SHP77 (cell line): Measurements from ENCODE around the gene NOTCH4.
A peak's percentile ranks its signal among the peaks of the same experiment; 100 is the strongest.
"Not testable (repeated sequence)": the region's sequence is repeated elsewhere in the genome, so short reads cannot be mapped to it uniquely, and the experiment has no call there.

ENCODE experiments used
- DNase-seq, 2 experiments: peaks; one replicate each; lab custom pipeline; 2025; lab: John Stamatoyannopoulos, UW

NOTCH4 gene

DNA sequence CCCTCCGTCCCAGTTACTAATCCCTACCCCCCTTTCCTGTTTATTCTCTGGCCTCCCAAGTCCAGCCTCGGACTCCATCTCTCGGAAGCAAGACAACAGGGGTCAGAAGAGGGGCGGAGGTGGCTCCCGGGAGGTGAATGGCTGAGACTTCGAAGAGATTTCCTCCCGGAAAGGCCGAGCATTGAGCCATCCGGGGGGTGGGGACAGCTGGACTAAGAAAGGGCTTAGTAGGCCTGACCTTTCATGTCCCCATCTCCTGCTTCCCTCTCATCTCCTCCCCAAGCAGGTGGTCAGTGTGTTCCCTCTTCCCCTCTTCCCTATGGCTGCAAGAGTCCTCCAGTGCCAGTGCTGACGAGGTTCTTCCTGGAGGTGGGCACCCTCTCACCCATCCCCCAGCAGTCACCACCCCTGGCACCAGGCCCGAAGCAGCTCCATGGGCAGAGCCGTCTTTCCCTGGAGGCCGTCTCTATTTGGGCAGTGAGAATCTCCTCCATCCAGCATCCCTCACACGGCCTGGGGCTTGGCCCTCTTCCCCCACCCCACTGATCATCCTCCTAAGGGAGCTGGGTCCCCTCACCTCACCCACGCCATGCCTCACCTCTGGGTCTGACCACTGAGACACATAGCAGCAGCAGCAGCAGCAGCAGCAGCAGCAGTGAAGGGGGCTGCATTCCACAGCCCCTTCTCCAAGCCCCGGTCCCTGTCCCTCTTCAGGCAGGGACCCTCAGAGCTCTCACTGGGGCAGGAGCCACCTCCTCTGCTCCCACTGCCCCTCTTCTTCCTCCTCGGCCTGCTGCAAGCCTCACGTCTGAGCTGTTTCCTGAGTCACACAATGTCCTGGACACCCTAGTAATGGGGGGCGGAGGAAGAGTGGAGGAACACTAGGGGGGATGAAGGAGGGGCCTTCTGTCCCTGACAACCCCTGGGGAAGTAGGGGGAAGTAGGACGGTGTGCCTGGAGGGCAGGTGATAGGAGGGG lies at the start of gene NOTCH4:
NOTCH4 (minus strand) TSS at position 810 of the 978 bp plus-strand sequence; CDS start at position 671, 139 bp downstream.
- DNase-seq: no peak

DNA sequence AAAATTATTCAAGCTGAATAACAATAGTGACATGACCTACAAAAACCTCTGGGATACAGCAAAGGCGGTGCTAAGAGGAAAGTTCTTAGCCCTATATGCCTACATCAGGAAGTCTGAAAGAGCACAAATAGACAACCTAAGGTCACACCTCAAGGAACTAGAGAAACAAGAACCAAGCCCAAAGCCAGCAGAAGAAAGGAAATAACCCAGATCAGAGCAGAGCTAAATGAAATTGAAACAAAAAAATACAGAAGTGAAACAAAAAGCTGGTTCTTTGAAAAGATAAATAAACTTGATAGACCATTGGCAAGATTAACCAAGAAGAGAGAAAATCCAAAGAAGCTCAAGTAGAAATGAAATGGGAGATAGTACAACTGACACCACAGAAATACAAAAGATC lies 47.6 kb upstream of the NOTCH4 start:
- DNase-seq: no peak

DNA sequence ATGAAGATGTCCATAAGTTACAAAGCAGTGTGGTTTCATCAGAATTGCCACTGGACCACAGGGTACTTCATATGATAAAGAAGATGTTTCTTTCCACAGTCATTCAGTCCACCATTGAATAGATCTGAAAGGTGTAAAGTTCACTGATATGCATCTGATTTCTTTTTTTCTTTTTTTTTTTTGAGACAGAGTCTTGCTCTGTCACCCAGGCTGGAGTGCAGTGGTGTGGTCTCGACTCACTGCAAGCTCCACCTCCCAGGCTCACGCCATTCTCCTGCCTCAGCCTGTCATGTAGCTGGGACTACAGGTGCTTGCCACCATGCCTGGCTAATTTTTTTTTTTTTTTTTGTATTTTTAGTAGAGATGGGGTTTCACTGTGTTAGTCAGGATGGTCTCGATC lies 44.6 kb upstream of the NOTCH4 start:
- not testable (repeated sequence) for DNase-seq

GRCh38 chr6:32267035-32267434 lies 43.2 kb upstream of the NOTCH4 start:
- no peak for DNase-seq

DNA sequence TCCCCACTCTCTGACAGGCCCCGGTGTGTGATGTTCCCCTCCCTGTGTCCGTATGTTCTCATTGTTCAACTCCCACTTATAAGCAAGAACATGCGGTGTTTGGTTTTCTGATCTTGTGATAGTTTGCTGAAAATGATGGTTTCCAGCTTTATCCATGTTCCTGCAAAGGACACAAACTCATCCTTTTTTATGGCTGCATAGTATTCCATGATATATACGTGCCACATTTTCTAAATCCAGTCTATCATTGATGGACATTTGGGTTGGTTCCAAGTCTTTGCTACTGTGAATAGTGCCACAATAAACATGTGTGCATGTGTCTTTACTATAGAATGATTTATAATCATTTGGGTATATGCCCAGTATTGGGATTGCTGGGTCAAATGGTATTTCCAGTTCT lies 33.4 kb upstream of the NOTCH4 start:
- DNase-seq: not testable (repeated sequence)

- DNase-seq: no peak
These were observed 31.6 kb upstream of the NOTCH4 start for GRCh38 chr6:32255199-32256153.

DNA sequence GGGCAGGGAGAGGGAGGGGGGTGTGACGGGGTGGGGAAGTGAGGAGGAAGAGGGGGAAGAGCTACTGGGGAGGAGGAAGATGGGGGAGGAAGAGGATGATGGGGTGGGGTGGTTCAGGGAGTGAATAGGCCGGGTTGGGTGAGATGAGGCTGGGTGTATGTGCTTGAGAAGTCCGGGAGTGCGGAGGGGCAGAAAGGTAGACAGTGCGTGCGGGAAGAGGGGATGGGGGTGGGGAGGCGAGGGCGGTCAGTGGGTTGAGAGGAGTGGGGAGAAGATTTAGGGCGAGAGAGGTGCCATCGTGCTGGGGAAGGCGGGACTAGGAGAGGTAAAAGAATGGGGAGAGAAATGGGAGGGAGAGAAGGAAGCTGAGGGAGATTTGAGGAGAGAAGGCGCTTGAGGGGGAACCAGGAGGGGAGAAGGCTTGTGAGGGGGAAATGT lies 30.9 kb upstream of the NOTCH4 start:
- DNase-seq: no peak

DNA sequence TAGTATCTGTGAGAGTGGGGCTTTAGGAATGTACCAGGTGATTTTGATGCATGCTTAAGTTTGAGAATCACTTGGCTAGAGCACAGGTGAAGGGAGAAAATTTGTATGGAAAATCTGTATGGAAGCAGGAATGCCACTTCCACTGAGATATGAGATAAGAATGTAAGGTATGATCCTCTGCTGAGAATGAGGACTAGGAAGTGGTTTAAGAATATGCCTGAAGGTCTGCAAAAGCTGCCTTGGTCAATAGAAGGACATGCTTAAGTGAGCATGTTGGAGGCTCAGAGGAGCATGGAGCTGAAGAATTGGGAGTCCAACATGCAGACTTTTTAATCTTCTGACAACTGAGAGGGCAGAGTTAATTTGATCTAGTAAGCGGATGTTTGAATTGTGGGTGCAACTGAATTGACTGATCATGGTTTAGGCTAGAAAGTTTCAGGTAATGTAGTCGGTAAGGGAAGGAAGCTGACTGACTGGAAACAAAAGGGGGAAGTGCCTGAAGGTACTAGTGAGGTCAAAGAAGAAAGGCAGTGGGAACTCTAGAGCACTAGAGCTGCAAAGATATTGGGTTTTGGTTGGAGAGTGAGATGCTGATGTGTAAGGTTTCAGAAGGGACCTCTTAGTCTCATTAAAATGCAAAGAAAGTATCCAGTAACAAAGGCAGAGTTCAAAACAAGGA lies 28.6 kb upstream of the NOTCH4 start:
- no peak for DNase-seq

DNA sequence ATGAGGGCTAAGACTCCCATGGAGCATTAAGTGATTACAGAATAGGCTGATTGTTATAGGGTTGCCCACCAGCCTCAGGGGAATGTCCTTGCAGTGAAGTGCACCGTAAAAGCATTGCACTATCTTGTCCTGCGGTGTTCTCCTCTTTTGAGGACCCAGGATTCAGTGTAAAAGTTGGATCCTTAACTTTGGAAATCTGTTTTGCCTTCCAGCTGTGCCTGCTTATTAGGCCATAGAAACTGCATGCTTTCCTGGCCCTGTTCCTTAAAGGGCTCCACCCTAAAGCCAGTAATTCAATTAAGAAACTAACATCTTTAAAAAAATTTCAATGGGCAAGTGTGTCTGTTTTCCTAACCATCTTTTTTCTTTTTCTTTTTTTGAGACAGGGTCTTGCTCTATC lies 25.4 kb upstream of the NOTCH4 start:
- no peak for DNase-seq

GRCh38 chr6:32247401-32247800 lies 23.5 kb upstream of the NOTCH4 start:
- no peak for DNase-seq

DNA sequence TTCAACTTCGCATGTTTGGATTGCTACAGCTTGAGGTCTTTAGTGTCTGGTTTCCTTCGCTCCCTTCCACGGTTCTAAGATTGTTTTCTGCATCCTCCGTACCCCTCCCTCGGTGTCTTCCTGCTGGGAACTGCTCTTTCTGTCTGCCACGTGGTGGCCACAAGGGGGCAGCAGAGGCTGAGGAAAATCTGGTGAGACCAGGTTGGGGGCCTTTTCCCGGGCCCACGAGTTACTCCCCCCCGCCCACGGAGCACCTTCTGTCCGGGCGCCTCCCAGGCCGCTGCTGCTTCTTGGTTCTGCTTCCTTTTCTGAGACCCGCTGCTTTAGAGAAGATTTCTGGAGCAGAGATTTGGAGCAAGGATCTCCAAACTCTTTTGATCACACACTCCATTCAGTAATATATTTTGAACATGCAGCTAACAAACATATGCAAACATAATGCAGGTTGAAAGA lies 21.1 kb upstream of the NOTCH4 start:
- peak; percentile 2 to 49 for DNase-seq

- DNase-seq: no peak
These were observed 20.4 kb upstream of the NOTCH4 start for GRCh38 chr6:32244270-32244669.

GRCh38 chr6:32242318-32242813 lies 18.5 kb upstream of the NOTCH4 start:
- DNase-seq: not testable (repeated sequence)

- DNase-seq: no peak
These were observed 16.8 kb upstream of the NOTCH4 start for GRCh38 chr6:32240686-32241085.

DNA sequence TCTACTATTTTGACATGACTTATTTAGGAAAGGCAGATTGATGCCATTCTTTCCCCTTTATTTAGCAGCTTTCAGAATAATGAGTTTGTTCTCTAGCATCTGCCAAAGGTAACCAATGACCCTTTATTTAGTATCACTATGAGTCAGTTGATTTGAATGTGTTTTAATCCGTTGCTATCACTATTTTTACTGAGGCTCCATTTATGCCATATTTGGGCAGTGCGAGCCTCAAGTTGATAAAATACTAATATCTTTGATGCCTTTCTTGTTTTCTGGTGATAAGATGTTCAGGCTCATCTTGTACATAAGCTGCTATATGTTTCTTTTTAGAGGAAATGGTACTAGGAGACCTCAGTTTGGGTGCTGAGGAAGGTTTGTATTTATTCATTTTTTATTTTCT lies 15.6 kb upstream of the NOTCH4 start:
- no peak for DNase-seq

GRCh38 chr6:32234934-32235333 lies 11.1 kb upstream of the NOTCH4 start:
- no peak for DNase-seq

DNA sequence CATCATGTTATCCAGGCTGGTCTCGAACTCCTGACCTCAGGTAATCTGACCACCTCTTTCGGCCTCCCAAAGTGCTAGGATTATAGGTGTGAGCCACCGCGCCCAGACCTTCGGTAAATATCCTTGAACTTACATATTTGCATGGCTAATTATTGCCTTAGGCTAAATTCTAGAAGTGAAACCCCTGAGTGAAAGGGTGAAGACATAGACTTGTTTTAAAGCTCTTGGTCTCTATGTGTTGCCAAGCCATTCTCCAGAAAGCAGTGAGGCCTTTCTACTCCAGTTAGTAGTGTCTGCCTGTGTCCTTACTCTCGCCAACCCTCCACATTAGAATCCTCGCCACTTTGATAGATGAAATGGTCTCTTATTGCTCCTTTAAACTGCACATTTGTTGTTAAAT lies 2.6 kb upstream of the NOTCH4 start:
- no peak for DNase-seq

DNA sequence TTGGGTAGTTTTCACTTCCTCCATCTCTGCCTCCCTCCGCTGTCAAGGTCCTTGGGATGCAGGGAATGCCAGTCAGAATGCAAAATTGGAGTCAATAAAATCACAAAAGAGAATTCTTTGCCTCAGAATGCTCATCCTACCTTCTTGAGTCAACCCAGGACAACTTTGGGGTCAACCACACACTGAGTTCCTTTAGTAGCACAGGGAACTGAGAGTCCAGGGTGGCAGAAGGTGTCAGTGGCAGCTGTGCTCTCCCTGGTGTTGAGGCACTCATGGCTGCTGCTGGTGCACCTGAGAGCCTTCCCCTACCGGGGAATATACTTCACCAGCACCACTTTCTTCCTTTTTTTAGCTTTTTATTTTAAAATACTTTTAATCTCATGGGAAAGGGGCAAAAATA lies 829 bp upstream of the NOTCH4 start:
- DNase-seq: no peak

DNA sequence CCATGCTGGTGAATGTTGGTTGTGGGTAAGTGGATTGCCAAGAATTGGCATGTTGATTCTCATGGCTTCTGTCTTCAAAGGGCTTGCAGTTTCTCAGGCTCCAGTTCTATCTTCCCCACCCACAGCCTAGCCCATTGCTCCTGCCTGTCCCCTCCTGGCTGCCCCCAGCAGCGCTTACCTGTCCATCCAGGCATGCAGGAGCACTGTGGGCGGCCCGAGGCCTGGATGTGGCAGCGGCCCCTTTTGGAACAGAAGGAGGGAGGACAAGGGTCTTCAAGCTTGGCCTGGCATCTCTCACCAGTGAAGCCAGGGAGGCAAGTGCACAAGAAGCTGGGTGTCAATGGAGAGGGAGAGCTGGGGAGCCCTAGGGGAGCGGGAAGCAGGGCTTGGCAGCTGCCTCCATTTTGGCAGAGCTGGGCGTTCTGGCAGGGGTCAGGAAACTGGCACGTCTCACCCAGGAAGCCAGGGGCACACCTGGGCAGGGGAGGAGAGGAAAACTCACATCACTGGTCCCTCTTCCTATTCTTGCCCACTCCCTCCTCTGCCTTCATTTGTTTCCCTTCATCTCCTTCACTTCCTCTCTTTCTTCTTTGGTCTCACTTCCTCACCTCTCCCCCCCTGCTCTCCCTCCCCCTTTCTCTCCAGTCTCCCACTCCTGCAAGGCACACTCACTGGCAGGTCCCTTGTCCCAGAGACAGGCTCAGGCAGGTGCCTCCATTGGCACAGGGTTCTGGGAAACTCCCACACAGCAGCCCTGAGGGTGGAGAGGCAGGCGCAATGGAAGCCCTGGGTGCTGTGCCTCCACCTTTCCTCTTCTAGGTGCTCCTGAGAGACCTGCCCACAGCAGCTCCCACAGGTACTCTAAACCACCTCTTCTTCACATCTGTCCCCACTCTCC lies 1.3 kb downstream of the NOTCH4 start:
- DNase-seq: no peak

DNA sequence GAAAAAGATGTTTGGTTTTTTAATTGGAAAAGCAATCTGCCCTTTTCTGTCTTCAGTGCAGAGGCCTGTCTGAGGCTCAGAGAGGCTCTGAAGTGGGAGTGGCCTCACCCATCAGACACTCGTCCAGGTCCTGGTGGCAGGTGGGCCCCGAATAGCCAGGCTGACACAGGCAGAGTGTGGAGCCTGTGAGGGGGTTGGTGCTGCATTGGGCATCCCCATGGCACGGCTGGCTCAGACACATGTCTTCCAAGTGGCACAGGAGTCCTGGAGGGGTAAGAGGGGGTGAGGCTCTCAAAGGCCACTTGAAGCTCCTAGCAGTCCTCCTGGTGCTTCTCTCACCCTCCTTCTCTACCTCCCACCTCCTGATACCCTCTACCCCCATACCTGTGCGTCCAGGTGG lies 3.8 kb downstream of the NOTCH4 start:
- DNase-seq: no peak

DNA sequence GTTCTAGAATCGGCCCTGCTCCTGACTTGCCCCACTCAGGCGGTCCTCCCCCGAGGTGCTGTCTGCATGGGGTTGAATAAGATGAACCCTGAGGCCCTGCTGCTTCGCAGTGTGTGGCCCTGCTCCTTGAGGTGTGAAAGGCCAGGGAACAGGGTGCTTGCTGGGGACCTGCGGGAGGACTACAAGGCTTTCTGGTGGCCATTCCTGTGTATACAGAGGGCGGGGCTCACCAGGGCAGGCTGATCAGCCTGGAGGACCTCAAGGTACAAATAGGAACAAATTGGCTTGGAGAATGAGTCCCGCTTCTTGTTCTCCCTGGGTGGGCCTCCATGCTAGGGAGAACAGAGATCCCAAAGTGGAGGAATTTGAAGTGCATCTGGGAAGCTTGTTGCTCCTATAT lies 5.7 kb downstream of the NOTCH4 start:
- DNase-seq: no peak
